PC-9 (cell line): ENCODE data around the gene LRMDA.

ENCODE experiments used
- EZH2 ChIP-seq: fragments of 200-600 bp; sonication (generic); IDR thresholded peaks from 2 replicates; pipeline ENCODE4 v1.8.0; 2017; ENCODE audit warnings: antibody characterized with exemption, low read depth
- TF ChIP-seq, protein P1 (sequence below): fragments of 200-600 bp; sonication (generic); conservative IDR thresholded peaks from 2 replicates; pipeline ENCODE4 v1.6.1; 2017; ENCODE audit warnings: mixed run types, antibody characterized with exemption, mild to moderate bottlenecking, moderate library complexity

DNA sequence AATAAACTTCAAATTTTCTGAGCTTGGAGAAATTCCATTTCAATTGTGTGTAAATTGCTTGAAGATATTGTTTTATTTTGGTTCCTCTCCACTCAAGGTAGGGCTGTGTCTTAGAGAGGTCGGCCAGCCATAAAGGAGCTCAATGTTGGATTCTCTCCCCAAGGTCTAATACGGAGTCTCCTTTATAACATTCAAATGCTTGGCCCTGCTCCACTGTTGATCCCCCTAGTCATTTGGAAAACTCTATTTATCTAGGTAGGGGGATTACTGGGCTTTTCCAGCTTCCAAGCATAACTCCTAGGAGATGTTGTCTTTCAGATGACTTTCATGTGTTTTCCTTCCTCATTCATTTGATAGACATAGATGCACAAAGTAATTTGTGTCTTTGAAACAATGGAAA, 170.9 kb downstream of the LRMDA start:
- TF ChIP-seq, protein P1, sequence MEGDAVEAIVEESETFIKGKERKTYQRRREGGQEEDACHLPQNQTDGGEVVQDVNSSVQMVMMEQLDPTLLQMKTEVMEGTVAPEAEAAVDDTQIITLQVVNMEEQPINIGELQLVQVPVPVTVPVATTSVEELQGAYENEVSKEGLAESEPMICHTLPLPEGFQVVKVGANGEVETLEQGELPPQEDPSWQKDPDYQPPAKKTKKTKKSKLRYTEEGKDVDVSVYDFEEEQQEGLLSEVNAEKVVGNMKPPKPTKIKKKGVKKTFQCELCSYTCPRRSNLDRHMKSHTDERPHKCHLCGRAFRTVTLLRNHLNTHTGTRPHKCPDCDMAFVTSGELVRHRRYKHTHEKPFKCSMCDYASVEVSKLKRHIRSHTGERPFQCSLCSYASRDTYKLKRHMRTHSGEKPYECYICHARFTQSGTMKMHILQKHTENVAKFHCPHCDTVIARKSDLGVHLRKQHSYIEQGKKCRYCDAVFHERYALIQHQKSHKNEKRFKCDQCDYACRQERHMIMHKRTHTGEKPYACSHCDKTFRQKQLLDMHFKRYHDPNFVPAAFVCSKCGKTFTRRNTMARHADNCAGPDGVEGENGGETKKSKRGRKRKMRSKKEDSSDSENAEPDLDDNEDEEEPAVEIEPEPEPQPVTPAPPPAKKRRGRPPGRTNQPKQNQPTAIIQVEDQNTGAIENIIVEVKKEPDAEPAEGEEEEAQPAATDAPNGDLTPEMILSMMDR = no peak
- no peak for TF ChIP-seq EZH2
